Amniotic epithelial cell (primary cell): ENCODE data around the gene EFNA5.
"Not testable (repeated sequence)": the region's sequence is repeated elsewhere in the genome, so short reads cannot be mapped to it uniquely, and the experiment has no call there.

Source experiments
- DNase-seq: peaks from one replicate; pipeline ENCODE4 v3.0.0-alpha.2; 2010; ENCODE audit warnings: low read depth

The EFNA5 gene

DNA sequence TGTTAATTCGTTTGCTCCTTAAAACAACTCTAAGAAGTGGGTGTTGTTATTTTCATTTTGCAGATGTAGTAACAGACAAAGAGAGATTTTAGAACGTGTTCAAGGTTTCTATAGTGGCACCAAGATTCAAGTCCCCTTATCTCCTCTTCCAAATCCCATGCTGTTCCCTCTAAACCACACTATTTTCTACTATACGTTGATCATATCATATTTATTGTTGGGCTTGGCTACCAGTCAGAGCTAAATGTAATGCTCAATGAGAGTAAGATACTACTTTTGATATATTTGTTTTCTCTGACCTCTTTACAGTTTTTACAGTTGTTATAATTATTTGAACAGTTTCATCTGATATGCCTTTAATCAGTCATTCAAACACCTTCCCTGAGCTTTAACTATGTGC lies 212.9 kb downstream of the EFNA5 start:
- no peak for DNase-seq

DNA sequence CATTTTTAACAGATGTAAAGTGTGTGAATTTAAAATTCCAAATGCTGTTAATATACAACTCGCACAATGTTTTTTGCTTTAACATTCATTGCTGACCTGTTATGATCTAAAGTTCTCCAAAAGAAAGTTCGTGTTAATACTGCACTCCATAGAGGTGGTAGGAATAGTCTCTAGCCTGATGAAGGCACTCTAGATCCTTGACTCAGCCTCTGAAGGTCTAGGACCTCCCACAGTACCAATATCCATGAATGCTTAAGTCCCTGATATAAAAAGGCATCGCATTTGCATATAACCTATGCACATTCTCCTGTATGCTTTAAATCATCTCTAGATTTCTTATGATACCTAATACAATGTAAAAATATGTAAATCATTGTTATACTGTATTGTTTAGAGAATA lies 213.6 kb downstream of the EFNA5 start:
- no peak for DNase-seq

DNA sequence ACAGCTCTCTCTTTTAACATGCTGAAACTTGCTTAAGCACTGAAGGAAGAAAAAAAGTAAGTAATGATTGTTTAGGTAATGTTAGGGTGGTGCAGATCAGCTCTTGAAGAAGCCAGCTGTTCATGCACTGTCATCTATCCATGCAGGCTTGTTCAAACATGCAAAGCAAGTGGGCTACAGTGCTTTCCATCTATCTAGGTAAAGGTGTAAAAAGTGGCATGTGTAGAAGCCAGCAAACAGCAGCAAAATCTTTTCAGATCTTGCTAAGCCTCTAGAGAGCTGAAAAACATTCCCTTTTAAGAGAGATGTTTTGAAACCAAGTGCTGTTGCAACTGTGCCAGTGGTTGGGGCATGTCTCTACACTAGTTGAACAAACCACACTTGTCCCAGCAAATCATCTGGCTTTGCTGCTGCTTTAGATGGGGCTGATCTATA lies 214.4 kb downstream of the EFNA5 start:
- peak; percentile 53 for DNase-seq

DNA sequence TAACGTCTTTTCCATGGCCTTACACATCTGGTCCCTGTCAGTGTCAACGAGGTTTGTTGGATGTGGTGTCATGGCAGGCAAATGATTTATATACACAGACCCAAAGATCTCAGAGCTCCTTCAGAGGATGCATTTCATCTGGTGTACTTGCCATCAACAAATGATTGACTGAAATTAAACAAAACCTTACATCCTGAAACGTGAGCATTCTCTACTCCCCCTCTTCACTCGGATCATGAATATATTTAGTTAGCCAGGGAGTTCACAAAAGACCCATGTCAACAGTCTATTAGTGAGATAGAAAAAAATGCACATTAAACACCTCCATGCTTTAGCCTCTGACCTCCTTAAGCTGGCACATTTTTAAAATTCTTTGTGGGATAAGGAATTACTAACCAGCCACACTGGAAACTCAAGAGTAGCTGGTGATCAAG lies 215.6 kb downstream of the EFNA5 start:
- peak; percentile 85 for DNase-seq

DNA sequence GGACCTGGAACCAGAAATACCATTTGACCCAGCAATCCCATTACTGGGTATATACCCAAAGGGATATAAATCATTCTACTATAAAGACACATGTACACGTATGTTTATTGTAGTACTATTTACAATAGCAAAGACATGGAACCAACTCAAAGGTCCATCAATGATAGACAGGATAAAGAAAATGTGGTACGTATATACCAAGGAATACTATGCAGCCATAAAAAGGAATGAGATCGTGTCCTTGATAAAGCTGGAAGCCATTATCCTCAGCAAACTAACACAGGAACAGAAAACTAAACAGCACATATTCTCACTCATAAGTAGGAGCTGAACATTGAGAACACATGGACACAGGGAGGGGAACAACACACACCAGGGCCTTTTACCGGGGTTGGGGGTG lies 218.9 kb downstream of the EFNA5 start:
- not testable (repeated sequence) for DNase-seq

DNA sequence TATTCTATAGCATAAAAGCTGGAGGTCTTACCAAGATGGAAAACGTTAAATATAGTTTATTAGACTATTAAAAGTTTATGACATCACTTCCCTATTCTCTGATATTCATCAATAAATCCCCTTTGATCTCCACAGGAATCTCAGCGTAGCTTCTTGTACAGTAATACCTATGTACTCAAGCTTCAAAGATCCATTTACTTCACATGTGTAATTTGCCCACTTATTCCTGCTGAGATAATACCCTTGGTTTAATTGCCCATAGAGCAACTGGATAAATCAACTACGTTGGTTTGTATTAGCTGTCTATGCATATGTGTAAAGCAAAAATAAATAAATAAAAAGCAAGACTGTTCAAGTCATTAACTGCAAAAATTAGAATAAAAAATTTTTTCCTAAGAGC lies 219.7 kb downstream of the EFNA5 start:
- DNase-seq, result no peak

DNA sequence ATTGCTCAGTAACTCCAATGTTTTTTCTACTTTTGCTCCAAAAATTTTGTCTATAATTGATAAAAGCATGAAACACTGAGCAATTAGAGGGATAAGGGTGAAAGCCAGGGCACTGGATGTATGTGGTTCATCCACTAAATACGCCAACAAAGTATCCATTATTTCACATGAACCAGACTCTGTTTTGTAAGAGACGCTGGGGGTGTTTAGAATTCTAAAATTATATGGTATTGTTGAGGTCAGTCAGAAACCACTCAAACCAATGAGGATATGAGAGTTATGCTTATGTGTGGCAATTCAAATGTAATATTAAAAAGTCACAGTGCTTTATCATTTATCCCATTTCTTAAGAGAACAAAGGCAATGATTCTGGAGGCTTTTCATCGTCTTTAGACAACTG lies 220.2 kb downstream of the EFNA5 start:
- no peak for DNase-seq

DNA sequence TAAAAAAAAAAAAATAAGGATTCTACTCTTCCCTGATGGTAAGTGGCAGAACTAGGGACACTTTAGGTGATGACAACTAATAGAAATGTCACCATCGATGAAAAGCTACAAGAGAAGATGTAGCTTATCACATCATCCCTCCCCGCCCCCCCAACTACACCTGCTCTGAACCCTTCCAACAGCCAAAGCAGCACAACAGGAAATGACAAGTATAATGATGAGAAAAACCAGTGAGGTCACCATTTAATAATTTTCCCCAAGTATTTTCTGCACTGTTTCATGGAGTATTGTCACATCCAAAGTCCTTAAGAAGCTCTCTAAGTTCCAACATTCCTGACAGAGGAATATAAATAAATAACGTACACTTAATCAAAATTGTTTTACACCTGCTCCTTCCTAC lies 221.4 kb downstream of the EFNA5 start:
- no peak for DNase-seq

DNA sequence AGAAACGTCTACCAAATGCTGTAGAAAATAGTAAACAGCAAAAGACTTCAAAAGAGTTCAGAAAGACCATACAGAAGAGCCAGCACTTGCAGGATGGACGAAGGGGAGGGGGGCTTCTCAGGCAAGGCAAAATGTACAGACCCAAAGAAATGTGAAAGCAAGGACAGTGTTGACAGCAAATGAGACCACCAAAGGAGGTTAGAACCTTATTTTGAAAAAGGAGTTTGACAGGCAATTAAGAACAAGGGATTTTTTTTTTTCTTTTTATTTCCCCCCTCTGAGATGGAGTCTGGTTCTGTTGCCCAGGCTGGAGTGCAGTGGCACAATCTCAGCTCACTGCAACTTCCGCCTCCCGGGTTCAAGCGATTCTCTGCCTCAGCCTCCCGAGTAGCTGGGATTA lies 223.2 kb downstream of the EFNA5 start:
- no peak for DNase-seq

DNA sequence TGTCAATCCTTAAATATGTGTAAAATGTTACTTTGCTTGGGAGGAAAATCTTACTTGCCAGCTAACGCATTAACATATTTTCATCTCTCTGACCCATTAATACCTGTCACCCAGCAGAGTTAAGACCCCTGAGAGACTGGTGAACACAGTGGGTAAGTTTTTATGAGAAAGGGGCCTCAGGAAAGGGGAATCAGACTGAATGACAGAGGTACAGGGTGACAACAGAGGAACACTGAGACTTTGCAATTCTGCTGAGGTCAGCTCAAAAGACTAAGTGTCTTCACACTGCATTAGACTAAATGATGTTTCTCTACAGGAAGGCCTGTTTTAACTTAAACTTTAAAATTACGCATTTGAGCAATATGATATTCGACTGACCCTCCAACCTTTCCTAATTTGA lies 223.8 kb downstream of the EFNA5 start:
- no peak for DNase-seq

DNA sequence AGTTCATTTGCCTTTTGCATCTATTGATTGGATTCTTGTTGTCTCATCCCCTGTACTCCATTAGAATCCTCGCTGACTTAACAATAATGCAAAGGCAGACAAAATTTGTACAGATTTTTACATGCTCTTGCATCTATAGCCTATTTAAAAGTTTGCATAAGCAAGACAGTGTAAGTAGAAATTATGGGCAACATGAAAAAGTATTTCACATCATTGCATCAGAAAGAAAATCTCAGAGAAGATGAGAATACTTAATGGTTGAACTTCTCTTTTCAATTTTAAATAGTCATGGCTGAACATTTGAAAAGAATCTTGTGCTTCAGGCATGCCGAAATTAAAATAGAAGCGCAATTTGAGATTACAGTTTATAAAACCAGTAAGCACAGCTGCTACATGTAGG lies 226.4 kb downstream of the EFNA5 start:
- DNase-seq, result no peak

DNA sequence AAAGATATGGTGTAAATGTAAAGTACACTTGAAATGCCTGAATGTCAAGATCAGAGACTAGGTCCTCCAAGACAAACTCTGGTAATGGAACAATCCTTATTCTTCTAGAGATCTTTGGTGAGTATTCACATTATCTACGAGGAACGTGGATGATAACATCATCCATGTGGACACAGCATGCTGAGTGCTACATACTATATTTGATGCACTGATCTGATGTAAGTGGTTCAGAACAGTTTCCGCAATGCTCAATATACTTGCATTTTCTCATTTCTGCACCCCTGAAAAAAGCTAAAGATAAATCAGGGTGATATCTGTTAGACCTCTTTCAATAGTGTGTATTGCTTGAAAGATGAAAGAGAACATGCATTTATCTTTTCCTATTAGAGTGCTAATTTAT lies 226.8 kb downstream of the EFNA5 start:
- no peak for DNase-seq

DNA sequence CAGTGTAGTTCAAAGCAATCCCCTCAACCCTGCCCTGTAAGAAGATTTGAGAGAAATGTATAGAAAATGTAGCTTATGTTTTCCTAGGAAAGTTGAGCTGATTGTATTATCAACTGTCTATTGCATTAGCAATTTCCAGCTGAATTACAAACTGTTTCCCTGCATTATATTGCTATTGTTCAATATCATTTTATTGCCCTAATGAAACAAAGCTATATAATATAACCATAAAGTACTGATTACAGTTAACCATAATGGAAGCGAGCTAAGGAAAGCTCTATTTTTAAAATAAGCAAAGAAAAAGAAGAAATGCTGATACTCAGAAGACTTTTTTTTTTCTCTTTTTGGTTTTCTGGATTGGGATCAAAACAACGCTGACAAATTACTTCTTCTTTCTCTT lies 228.3 kb downstream of the EFNA5 start:
- no peak for DNase-seq

DNA sequence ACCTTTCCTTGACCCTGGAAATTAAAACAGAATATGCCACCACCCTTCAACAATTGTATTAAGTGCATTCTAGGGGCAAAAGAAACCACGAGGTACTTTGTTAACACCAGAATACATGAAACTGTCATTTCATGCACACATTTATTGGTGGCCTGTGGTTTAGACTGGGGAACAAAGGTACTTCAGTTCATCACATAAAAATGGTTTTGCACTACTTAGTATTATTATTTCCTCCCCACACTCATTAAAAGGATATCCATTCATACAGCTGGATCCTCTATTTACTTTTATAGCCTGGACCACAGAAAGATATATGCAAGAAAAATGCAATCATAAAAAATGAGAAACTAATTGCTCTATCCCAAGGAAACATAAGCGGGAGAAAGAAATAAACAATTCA lies 230.9 kb downstream of the EFNA5 start:
- DNase-seq, result no peak

DNA sequence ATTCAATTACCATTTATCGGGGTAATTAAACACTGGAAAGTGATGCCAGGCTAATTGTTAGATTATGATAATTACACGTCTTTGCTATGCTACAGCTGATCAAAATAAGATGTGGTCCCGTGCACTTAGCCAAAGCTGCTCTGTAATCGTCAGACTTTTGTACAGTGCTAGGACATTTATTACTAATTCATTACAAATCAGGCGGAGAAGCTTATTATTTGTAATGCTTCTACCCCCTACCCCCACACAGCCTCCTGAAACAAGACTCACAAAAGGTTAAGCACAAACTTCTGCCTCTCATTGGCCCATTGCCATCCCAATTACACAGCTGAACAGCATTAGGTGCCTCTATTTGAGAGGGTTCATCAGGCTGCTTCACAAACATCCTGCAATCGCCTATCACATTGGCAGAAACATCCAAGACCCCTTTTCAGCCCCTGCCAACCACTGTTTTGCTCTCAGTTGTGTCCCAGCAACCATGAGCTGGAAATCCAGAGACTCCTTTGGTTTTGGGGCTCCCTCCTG lies 232.7 kb downstream of the EFNA5 start:
- no peak for DNase-seq

DNA sequence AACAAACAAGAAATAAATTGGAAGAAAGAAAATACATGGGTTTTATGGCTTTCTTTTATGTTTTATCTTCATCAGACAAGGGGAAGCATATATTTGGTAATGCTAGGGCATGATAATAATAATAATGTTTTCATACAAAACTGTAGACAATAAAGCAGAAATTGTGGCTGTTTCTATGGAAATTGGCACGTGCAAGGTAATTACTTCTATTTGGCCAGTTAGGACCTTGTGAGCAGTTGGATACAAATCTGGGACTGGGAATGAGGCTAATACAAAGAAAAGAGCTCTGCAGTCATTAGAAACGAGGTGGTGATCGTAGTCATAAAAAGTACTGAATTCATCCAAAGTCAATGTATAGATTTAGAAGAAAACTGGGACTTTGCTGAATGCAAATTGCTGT lies 233.6 kb downstream of the EFNA5 start:
- DNase-seq, result no peak

DNA sequence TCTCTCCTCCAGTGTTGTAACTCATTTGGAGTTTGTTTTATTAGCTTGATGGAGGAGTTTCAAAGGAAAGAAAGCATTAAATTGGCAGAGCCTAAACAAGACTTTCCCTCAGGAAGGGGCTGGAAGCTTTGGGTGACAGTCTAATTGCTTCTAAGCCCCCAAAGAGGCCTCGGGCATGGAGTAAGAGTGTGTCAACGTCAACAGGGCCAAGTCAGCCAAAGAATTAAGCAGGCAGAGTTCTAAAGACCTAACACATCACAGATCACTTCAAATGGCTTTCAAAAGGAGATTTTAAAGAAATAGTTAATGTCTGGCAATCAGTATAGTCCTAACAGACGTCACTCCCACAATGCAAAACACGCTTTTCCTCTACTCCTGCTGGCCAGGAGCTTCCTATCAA lies 234.5 kb downstream of the EFNA5 start:
- DNase-seq, result no peak

DNA sequence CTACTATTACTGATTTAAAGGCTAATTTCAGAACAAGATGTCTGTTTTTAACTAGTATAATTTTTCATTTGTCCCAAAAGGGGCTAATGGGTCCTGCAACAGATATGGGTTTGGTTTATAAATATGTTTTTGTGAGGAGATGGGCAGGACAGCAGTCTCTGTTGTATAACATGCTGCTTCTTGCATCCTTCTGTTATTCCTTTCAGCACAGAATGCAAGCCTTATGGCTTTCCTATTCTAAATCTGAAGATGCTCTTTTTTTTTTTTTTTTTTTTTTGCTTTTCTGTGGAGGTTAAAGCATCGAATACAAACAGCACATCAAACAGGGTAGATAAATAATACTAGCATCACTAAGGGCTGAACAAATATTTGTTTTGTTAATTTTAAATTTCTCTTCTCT lies 235.7 kb downstream of the EFNA5 start:
- DNase-seq, result no peak

DNA sequence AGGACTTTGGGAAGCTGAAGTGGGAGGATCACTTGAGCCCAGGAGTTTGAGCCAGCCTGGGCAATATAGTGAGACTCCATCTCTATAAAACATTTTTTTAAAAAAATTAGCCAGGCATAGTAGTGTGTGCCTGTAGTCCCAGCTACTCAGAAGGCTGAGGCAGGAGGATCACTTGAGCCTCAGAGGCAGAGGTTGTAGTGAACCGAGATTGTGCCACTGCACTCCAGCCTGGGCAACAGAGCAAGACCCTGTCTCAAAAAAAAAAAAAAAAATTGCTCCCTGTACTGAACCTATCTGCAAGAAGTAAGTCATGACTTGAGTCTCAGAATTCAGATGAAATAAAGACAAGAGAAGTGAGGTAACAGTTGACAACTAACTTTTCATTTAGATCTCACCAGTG lies 237.1 kb downstream of the EFNA5 start:
- DNase-seq, result not testable (repeated sequence)

DNA sequence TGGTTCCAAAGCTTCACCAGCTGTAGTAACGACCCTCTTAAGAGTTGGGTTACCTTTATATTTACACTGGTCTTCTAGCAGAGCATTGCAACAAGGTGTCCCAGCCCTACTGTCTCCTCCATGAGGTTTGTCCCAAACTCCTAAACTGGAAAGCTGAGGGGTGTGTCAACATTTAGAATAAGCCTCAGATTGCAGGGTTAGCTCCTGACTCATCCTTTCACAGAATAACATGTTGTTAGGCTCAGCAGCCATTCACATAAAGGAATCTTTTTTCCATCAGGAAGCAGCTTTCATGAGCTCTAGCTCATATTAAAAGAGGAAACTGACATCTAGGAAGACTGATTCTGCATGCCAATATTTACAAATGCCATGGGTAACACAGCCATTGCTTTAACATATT lies 238.7 kb downstream of the EFNA5 start:
- DNase-seq, result peak; percentile 77

DNA sequence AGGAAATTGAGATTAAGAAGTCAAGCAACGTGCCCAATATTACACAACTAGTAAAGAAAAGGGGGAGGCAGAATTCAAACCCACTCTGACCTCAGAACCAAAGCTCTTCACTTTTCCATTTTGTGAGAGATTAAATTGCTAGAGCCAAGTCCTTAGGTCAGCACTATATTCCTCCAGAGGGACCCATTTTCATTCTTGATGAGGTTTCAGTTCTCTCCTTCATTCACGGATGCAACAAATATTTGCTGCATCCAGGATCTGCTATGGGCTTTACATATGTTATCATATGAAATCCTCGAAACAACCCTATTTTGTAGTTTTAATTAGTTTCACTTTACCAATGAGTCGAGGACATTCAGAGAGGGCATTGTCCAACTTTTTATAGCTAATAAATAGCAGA lies 239.2 kb downstream of the EFNA5 start:
- peak; percentile 39 for DNase-seq

DNA sequence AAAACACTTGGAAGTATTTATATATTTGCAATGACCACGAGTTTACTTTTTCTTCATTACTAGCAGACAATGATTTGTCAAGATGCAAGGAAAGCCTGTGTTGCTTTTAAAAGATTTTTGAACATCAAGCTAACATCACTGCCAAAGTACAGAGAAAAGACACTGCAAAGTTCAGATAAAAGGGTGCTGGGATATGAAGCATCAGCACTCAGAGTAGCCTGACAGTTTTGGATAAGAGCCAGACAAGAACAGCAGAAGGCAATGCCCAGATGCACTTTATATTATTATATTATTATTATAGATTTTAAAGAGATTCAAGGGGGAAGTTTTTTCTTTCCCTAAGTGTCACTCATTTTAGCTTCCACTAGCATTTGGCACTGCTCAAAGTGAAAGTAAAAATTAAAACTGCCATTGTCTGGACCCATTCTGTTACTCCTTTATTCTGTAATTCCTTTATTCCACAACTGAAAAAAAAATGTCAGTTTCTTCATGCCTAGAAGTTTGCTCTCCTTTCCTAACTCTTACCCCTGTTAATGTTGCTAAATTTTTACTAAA lies 240.6 kb downstream of the EFNA5 start:
- peak; percentile 46 for DNase-seq

DNA sequence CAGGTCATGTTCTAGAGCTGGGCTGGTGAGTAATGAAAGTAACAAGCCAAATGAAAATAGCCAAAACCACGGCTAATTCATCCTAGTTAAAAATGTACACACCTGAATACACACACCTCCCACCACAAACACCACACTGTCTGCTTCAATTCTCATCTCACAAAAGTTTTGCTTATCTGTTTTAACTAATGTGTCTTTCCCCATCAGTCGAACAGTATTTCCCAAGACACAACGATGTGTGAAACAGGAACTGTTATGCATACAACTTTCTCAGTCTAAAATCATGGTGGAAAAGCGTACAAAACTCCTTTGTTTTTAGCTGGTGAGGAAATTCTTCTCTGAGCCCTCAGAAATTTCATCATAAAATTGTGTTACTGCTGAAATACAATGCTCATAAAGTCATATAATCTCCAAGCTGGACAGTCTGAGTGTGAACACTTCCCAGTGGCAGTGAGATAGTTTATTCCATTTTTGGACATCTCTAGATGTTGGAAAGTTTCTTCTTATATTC lies 242.4 kb downstream of the EFNA5 start:
- peak; percentile 60 for DNase-seq

DNA sequence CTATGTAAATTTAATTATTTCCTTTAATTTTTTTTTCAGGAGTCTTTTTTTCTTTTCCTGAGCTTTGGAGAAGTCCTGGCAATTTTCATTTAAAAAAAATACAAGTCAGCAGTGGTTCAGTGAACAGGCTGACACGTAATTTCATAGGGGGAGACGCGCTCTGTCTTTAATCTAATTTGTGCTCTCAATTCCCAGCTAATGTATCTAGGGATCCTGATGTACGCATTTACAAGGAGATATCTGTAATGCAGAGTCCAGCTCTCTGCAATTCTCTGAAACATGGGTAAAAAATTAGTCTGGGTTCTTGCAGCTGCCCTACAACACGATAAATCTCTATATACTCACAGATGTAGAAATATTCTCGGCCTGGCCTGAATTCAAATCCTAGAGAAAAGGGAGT lies 243.9 kb downstream of the EFNA5 start:
- peak; percentile 50 for DNase-seq
